Thyroid gland (tissue), 4 donors: ENCODE measurements around the gene FAM193A.

Experiments used
- POLR2A ChIP-seq, 2 donors: fragments of 450-650 bp; IDR thresholded peaks; one replicate each; pipeline ENCODE4 v1.6.1; 2017; ENCODE audit warnings: antibody characterized with exemption in 2 of 2, mild to moderate bottlenecking in 2 of 2, moderate library complexity in 1 of 2
- TF ChIP-seq, protein P1 (sequence below), 6 experiments: fragments of 200-600 bp in 3 of 6; fragments of 450-650 bp in 3 of 6; sonication (generic) in 3 of 6; IDR thresholded peaks; one replicate each; pipeline ENCODE4 v1.5.1; 2016 to 2019; ENCODE audit warnings: antibody characterized with exemption in 6 of 6, mild to moderate bottlenecking in 2 of 6, inconsistent platforms in 1 of 6, moderate library complexity in 1 of 6

GRCh38 chr4:2702770-2703169 is 166.3 kb downstream of the FAM193A start:
- TF ChIP-seq, protein P1, sequence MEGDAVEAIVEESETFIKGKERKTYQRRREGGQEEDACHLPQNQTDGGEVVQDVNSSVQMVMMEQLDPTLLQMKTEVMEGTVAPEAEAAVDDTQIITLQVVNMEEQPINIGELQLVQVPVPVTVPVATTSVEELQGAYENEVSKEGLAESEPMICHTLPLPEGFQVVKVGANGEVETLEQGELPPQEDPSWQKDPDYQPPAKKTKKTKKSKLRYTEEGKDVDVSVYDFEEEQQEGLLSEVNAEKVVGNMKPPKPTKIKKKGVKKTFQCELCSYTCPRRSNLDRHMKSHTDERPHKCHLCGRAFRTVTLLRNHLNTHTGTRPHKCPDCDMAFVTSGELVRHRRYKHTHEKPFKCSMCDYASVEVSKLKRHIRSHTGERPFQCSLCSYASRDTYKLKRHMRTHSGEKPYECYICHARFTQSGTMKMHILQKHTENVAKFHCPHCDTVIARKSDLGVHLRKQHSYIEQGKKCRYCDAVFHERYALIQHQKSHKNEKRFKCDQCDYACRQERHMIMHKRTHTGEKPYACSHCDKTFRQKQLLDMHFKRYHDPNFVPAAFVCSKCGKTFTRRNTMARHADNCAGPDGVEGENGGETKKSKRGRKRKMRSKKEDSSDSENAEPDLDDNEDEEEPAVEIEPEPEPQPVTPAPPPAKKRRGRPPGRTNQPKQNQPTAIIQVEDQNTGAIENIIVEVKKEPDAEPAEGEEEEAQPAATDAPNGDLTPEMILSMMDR (IDR thresholded peaks at IDR 0.05): no peak
- TF ChIP-seq POLR2A (IDR thresholded peaks at IDR 0.05): no peak
